ENCODE data around the gene PDHA1.

The PDHA1 gene

DNA sequence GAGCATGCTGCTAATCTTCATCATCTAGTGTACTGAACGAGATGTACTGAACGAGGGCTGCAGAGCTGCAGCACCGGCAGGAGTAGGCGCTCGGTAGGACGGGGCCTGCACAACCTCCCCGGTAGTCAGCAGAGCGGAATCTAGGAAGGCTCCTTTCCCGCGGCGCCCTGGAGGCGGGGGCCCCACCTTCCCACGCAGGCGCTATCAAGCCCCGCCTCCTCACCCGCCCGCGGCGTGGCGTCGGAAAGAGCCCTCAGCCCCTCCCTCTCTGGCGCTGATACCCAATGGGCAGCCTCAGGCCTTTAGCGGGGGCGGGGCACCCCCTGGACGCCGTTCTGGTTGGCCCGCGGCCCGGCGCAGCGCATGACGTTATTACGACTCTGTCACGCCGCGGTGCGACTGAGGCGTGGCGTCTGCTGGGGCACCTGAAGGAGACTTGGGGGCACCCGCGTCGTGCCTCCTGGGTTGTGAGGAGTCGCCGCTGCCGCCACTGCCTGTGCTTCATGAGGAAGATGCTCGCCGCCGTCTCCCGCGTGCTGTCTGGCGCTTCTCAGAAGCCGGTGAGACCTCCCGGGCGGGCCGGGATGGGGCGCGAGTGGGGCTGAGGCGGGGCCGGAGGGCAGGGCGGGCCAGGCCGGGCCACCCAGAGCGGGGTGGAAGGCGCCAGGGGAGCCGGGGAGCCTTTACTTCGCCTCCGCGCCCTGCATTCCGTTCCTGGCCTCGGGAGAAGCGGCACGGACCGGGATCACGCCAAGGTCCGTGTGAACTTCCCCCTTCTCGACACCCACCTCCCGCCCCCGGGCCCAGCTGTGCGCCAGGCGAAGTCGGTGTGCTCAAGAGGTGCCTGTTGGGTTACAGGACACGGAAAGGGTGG, at the start of gene PDHA1:
Gene PDHA1 (plus strand): TSS at position 393 of the 874 bp plus-strand sequence. CDS start 111 bp downstream, at position 504.
- Mint-ChIP-seq H3K27ac (peak within 1 kb of the TSS; percentile 90 to 96 (median 95)), H3K4me3 (peak within 1 kb of the TSS; percentile 90 to 93 (median 92)), H3K4me1 (peaks cover 20% of the 10 kb centered on the region)

DNA sequence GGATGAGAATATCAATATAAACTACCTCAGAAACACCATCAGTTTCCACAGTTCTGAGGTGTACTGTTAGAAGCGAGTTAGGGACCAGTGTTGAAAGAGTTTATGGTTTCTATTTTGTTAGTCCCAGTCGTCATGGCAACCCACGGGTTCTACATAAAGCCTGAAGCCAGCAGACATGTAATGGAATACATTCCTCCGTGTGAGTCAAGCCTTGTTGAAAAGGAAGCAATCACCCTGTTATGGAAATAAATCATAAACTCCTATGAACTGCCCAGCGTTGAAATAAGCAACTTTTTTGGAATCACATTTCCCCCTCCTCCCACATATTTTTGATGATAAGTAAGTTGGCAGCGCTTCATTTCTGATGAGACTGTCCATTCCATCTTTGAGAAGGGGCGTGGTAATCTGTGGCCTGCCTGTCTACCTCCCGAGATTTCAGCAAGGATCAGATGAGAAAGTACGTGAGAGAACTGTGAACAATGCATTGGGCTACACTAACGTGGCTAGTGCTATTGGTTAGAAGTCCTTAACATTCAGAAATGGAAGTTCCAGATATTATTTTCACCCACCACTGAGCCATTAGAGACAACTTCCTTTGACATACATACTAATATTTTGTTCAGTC, 40.4 kb upstream of the PDHA1 start:
- TF ChIP-seq, protein P1, sequence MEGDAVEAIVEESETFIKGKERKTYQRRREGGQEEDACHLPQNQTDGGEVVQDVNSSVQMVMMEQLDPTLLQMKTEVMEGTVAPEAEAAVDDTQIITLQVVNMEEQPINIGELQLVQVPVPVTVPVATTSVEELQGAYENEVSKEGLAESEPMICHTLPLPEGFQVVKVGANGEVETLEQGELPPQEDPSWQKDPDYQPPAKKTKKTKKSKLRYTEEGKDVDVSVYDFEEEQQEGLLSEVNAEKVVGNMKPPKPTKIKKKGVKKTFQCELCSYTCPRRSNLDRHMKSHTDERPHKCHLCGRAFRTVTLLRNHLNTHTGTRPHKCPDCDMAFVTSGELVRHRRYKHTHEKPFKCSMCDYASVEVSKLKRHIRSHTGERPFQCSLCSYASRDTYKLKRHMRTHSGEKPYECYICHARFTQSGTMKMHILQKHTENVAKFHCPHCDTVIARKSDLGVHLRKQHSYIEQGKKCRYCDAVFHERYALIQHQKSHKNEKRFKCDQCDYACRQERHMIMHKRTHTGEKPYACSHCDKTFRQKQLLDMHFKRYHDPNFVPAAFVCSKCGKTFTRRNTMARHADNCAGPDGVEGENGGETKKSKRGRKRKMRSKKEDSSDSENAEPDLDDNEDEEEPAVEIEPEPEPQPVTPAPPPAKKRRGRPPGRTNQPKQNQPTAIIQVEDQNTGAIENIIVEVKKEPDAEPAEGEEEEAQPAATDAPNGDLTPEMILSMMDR (IDR thresholded peaks at IDR 0.05; ENCODE audit: unreplicated experiment in 3 of 3) = no peak
- Mint-ChIP-seq H3K27ac (no peak overlapping the region), H3K27me3 (ENCODE audit: low read depth) (no peaks in the 10 kb centered on the region), H3K36me3 (ENCODE audit: low read depth) (no peaks in the 10 kb centered on the region), H3K4me3 (no peak overlapping the region), H3K9me3 (peaks cover 13% of the 10 kb centered on the region), H3K4me1 (peaks cover 4% of the 10 kb centered on the region)

More for the DNA sequence above, at the start of gene PDHA1:
- Mint-ChIP-seq H3K36me3 (ENCODE audit: low read depth) (peaks cover 3% of the 10 kb centered on the region), H3K27me3 (ENCODE audit: low read depth) (no peaks in the 10 kb centered on the region), H3K9me3 (peaks cover 17% of the 10 kb centered on the region)
- TF ChIP-seq, protein P1 (IDR thresholded peaks at IDR 0.05; ENCODE audit: unreplicated experiment in 3 of 3) = no peak

DNA sequence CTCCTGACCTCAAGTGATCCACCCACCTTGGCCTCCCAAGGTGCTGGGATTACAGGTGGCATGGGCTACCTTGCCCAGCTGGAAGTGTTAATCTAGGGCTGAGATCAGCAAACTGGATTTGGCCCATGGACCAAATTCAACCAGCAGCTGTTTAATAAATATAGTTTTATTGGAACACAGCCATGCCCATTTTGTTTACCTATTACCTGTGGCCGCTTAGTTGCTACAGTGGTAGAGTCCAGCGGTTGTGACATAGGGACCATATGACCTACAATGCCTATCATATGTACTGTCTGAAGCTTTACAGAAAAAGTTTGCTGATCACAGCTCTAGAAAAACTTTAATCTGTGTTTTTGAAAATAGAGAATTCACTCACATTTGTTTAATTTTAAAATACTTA, 17.2 kb upstream of the PDHA1 start:
- Mint-ChIP-seq H3K4me3 (no peak overlapping the region), H3K27me3 (ENCODE audit: low read depth) (peaks cover 3% of the 10 kb centered on the region), H3K4me1 (no peaks in the 10 kb centered on the region), H3K36me3 (ENCODE audit: low read depth) (no peaks in the 10 kb centered on the region), H3K9me3 (peaks cover 14% of the 10 kb centered on the region), H3K27ac (no peak overlapping the region)
- TF ChIP-seq, protein P1 (IDR thresholded peaks at IDR 0.05; ENCODE audit: unreplicated experiment in 3 of 3) = no peak

DNA sequence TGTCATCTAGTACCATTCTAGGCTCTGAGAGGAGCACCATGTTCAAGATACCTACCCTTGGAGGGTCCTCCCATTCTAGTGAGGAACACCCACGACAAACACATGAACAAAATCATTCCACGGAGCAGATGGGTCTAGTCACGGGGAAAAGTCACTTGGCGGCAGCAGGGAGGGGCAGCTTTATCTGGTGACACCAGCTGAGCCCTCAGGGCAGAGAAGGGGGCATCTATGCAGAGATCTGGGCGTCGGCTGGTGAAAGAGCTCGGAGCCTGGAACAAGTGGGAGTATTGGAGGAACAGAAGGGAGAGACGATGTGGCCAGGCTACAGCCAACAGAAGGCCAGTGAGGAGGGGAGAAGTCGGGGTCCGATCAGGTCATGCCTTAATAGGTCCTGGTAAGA, 11.9 kb upstream of the PDHA1 start:
- Mint-ChIP-seq H3K4me1 (peaks cover 3% of the 10 kb centered on the region), H3K9me3 (peaks cover 30% of the 10 kb centered on the region), H3K36me3 (ENCODE audit: low read depth) (peaks cover 3% of the 10 kb centered on the region), H3K27ac (no peak overlapping the region), H3K27me3 (ENCODE audit: low read depth) (peaks cover 8% of the 10 kb centered on the region), H3K4me3 (no peak overlapping the region)
- TF ChIP-seq, protein P1 (IDR thresholded peaks at IDR 0.05; ENCODE audit: unreplicated experiment in 3 of 3) = no peak

DNA sequence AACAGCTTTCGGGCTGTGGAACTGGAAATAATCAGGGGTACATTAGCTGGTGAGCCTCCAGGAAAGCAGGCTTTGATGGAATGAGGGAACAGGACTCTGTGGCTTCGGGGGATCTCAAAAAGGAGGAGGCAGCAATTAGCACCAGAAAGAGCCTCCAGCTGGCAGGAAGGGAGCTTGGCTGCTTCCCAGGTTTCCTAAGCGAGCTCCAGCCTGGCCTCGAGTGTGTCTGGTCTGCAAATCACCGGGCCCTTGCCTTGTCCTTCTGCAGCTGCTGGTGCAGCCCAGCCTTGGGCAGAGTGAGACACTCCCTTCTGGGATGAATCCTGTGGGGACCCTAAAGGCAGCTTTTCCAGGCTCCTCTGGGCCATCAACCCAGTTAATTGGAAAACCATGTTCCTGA, 10.7 kb upstream of the PDHA1 start:
- TF ChIP-seq, protein P1 (IDR thresholded peaks at IDR 0.05; ENCODE audit: unreplicated experiment in 3 of 3) = no peak
- Mint-ChIP-seq H3K36me3 (ENCODE audit: low read depth) (peaks cover 3% of the 10 kb centered on the region), H3K9me3 (peaks cover 33% of the 10 kb centered on the region), H3K27me3 (ENCODE audit: low read depth) (peaks cover 8% of the 10 kb centered on the region), H3K27ac (no peak overlapping the region), H3K4me3 (no peak overlapping the region), H3K4me1 (peaks cover 6% of the 10 kb centered on the region)
